ENCODE data around the gene RAB37.
A peak's percentile ranks its signal among the peaks of the same experiment; 100 is the strongest.

RAB37 gene

DNA sequence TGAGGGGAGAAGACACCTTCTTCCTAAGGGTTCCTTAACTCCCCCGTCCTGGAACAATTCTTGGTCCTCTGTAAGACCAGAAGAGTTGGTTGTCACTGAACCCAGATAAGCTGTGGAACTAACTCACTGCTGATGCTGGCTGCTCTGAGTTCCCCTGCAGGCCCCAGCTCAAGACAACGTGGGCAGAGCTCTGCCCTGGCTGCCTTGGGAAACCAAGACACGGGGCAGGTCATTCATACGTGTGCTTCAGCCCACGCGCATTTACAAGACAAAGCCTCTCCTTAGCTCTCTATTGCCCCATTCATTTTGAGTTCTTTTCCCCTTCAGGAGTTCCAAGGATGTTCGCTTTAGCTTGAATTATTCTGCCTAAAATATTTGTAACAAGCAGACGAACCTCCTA lies 42.4 kb downstream of the RAB37 start:
- TF ChIP-seq, protein P1, sequence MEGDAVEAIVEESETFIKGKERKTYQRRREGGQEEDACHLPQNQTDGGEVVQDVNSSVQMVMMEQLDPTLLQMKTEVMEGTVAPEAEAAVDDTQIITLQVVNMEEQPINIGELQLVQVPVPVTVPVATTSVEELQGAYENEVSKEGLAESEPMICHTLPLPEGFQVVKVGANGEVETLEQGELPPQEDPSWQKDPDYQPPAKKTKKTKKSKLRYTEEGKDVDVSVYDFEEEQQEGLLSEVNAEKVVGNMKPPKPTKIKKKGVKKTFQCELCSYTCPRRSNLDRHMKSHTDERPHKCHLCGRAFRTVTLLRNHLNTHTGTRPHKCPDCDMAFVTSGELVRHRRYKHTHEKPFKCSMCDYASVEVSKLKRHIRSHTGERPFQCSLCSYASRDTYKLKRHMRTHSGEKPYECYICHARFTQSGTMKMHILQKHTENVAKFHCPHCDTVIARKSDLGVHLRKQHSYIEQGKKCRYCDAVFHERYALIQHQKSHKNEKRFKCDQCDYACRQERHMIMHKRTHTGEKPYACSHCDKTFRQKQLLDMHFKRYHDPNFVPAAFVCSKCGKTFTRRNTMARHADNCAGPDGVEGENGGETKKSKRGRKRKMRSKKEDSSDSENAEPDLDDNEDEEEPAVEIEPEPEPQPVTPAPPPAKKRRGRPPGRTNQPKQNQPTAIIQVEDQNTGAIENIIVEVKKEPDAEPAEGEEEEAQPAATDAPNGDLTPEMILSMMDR (IDR thresholded peaks at IDR 0.05), result no peak
- no peak for TF ChIP-seq ZFX (IDR thresholded peaks at IDR 0.05; ENCODE audit: borderline replicate concordance)
- no peak overlapping the region for H3K27ac ChIP-seq

DNA sequence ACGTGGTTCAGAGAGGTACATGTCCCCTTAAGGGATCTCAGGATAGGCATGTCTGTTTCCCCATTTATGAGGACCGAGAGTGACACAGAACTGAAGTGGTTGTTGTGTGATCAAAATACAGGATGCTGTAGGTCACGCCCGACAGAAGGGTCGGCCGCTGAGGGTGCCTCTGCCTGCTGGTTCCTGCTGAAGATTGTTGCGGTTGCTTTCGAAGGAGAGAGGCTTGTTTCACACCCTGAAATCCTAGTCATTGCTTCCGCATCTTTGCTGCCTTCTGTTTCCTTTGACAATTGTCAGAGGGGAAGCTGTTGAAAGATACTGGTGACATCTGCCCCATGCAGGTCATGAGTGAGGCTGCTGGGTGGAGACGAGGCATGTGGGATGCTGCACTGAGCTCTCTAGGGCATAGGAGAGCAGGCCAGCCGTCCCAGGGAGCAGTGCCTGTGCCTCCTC lies 42.9 kb downstream of the RAB37 start:
- TF ChIP-seq ZFX (IDR thresholded peaks at IDR 0.05; ENCODE audit: borderline replicate concordance), result no peak
- TF ChIP-seq, protein P1 (IDR thresholded peaks at IDR 0.05), result no peak
- no peak overlapping the region for H3K27ac ChIP-seq

DNA sequence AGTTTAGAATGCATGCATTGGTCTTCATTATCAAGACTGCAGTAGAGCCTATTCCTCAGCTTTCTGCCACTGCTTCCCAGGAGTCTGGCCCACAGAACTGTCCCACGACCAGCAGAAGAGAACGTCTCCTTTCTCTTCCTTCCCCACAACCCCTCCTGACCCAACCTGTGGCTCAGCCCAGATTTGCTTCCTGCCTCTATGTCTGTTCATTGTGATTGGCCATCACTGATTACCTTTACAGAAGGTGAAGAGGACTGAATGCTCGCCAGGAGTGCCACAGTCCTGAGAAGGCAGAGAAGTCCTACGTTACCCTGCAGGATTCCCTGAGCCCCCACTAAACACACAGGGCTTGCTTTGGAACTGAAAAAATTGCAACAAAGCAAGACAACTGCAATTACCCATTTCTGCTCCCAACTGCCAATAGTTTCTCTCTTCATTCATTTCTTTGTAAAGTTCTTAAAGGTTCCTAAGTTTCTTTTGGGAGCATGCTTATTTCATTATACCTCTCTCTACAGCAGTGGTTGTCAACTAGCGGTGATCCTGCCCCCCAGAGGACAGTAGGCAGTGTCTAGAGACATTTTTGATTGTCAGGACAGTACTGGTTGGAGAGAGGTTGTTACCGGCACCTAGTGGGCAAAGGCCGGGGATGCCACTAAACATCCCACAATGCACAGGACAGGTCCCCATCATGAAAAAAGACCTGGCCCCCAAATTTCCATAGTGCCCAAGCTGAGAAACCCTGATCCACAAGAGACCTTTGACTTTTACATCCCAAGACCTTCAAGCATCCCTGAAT lies 43.6 kb downstream of the RAB37 start:
- no peak overlapping the region for H3K27ac ChIP-seq
- no peak for TF ChIP-seq ZFX (IDR thresholded peaks at IDR 0.05; ENCODE audit: borderline replicate concordance)
- TF ChIP-seq, protein P1 (IDR thresholded peaks at IDR 0.05), result peak; percentile 33

DNA sequence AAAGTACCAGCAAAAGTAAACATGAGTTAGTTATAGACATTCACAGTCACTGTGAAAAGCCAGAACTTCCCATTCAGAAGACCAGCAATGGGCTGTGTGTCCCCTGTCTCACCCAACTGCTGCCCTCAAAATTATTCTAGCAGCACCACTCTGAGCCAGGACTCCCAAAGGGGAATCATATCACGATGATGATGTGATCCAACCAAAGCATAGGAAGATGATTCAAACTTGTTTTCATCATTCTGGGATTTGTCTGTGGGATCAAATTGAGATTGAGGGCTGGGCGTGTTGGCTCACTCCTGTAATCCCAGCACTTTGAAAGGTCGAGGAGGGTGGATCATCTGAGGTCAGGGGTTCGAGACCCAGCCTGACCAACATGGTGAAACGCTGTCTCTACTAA lies 45.5 kb downstream of the RAB37 start:
- TF ChIP-seq, protein P1 (IDR thresholded peaks at IDR 0.05), result no peak
- no peak for TF ChIP-seq ZFX (IDR thresholded peaks at IDR 0.05; ENCODE audit: borderline replicate concordance)
- no peak overlapping the region for H3K27ac ChIP-seq

DNA sequence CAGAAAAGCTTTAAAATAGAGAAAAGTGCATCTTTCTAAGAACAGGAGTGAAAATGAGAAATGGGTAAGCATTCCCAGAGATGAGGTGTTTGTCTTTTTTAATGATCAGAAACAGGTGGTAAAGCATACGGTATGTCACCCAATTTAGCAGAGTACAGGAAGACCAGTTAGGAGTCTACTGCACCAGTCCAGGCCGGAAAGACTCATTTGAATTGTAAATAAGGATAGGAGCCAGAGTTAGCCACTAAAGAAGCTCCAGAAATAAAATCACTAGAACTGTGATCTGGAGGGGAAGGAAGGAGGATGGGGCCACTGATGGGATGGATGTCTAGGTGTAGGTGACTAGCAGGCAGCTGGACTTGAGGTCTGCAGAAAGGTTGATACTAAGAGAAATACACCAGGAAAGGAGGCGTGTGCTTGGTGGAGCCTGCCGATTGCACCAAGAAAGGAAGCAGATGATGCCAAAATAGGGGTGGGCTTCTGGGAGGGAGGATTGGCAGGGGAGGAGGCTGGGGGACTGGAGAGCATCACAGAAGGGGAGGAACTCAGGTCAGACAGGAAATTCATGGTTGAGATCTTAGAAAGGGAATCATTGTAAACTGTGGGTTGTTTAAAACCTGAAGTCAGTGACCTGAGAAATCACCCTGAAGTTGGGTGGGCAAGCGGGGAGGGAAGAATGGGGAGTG lies 47.2 kb downstream of the RAB37 start:
- TF ChIP-seq, protein P1 (IDR thresholded peaks at IDR 0.05), result no peak
- no peak for TF ChIP-seq ZFX (IDR thresholded peaks at IDR 0.05; ENCODE audit: borderline replicate concordance)

DNA sequence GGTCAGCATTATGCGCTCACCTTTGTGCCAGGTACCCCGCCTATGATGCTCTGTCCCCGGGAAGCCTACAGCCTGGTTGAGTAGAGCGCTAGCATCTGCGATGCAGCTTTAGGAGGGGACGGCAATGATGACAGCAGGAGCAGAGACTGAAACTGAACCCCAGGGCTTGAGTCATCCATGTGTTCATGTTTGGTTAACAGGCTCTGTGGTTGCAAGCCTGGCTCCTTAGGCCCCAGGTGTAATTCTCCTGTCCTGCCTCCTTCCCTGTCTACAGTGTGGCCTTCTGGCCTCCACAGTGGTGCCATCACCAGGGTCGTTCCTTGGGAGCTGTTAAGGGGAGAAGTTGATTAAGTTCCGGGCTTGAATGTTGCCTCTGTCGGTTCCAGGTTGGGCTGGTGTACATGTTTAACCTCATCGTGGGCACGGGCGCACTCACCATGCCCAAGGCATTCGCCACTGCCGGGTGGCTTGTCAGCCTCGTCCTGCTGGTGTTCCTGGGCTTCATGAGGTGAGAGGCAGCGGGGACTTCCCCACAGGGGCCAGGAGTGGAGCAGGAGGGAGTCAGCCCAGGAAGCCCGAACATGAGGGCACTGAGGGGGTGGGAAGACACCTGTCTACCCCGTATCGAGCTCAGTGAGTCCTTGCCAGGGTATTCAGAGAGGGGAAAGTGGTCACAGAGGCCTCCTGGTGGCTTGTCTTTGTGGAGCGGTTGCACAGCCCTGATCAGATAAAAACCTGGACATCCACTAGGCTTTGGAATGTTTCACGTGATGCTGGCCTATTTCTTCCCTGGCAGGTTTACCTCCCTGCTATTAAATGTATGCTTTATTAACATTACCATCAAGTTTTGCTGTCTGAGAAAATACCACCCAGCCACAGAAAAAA lies 48.3 kb downstream of the RAB37 start:
- TF ChIP-seq, protein P1 (IDR thresholded peaks at IDR 0.05), result no peak
- no peak for TF ChIP-seq ZFX (IDR thresholded peaks at IDR 0.05; ENCODE audit: borderline replicate concordance)
- H3K27ac ChIP-seq, result no peak overlapping the region

More for the DNA sequence above, 47.2 kb downstream of the RAB37 start:
- H3K27ac ChIP-seq, result no peak overlapping the region

Data from 22Rv1 (cell line).